ENCODE data around the gene THSD4.

- TF ChIP-seq POLR2A (IDR thresholded peaks at IDR 0.05), result no peak
- TF ChIP-seq, protein P1, sequence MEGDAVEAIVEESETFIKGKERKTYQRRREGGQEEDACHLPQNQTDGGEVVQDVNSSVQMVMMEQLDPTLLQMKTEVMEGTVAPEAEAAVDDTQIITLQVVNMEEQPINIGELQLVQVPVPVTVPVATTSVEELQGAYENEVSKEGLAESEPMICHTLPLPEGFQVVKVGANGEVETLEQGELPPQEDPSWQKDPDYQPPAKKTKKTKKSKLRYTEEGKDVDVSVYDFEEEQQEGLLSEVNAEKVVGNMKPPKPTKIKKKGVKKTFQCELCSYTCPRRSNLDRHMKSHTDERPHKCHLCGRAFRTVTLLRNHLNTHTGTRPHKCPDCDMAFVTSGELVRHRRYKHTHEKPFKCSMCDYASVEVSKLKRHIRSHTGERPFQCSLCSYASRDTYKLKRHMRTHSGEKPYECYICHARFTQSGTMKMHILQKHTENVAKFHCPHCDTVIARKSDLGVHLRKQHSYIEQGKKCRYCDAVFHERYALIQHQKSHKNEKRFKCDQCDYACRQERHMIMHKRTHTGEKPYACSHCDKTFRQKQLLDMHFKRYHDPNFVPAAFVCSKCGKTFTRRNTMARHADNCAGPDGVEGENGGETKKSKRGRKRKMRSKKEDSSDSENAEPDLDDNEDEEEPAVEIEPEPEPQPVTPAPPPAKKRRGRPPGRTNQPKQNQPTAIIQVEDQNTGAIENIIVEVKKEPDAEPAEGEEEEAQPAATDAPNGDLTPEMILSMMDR (IDR thresholded peaks at IDR 0.05), result no peak
- TF ChIP-seq EP300 (IDR thresholded peaks at IDR 0.05), result no peak
- TF ChIP-seq POLR2AphosphoS5 (IDR thresholded peaks at IDR 0.05), result no peak
These were observed 136.3 kb downstream of the THSD4 start for GRCh38 chr15:71251584-71252043.

All from upper lobe of left lung (tissue), 4 donors.